IMR-90 (cell line): Measurements from ENCODE around the gene ACSL4. TPM values are rescaled to one million over a fixed set of nuclear protein-coding genes. Genes with fewer than 3 reads are reported as not detected.

Source experiments
- ATAC-seq: fragments of 200-7000 bp; cut with Tn5 transposase; 2 replicates; pipeline ENCODE4 v1.9.1; 2020; ENCODE audit warnings: low read depth, mild to moderate bottlenecking, moderate library complexity
- BruUV-seq: library from RNA; stranded (reverse); fragments of 400-500 nt; replicated peaks from 2 replicates; lab custom pipeline; 2021; lab: Mats Ljungman, UMichigan
- CTCF ChIA-PET: fragments of 300-600 bp; formaldehyde crosslinking; extraction: SDS; loops from one replicate; lab custom pipeline; 2021; ENCODE audit warnings: antibody characterized with exemption; lab: Yijun Ruan, JAX
- POLR2A ChIA-PET: fragments of 300-600 bp; sonication (Branson Sonifier 250); formaldehyde crosslinking; loops from one replicate; lab custom pipeline; 2022; ENCODE audit warnings: antibody characterized with exemption; ENCODE audit not compliant: unreplicated experiment; lab: Charles Lee
- DNase-seq: peaks from one replicate; pipeline ENCODE4 v3.0.0; 2013
- H2AFZ ChIP-seq: replicated peaks from 2 replicates; pipeline ENCODE3; 2013; ENCODE audit warnings: low read length, mild to moderate bottlenecking; ENCODE audit not compliant: poor library complexity
- H2AK5ac ChIP-seq: 2 replicates; pipeline ENCODE4 v1.6.1; 2013; ENCODE audit warnings: low read depth, low read length, inconsistent platforms
- H2AK9ac ChIP-seq: replicated peaks from 2 replicates; pipeline ENCODE3; 2013; ENCODE audit warnings: mild to moderate bottlenecking, low read depth, low read length, moderate library complexity; ENCODE audit not compliant: poor library complexity
- H2BK120ac ChIP-seq: 2 replicates; pipeline ENCODE4 v1.6.1; 2013; ENCODE audit warnings: low read depth, low read length, inconsistent platforms
- H2BK15ac ChIP-seq: 3 replicates; pipeline ENCODE4 v1.6.1; 2013; ENCODE audit warnings: low read depth, low read length, inconsistent platforms
- H2BK20ac ChIP-seq: 2 replicates; pipeline ENCODE4 v1.6.1; 2013; ENCODE audit warnings: low read depth, mild to moderate bottlenecking, inconsistent platforms, low read length, moderate library complexity
- H2BK5ac ChIP-seq: 2 replicates; pipeline ENCODE4 v1.6.1; 2013; ENCODE audit warnings: mild to moderate bottlenecking, low read depth, low read length, inconsistent platforms; ENCODE audit not compliant: poor library complexity, severe bottlenecking
- H3K14ac ChIP-seq: replicated peaks from 2 replicates; pipeline ENCODE4 v1.6.1; 2013; ENCODE audit warnings: low read depth, low read length, inconsistent platforms
- H3K18ac ChIP-seq: 2 replicates; pipeline ENCODE4 v1.6.1; 2013; ENCODE audit warnings: low read depth, low read length, control low read depth
- H3K23ac ChIP-seq: 2 replicates; pipeline ENCODE4 v1.6.1; 2013; ENCODE audit warnings: low read depth, low read length, inconsistent platforms
- H3K27ac ChIP-seq: 2 replicates; pipeline ENCODE4 v1.5.1; 2013; ENCODE audit warnings: mild to moderate bottlenecking, control low read depth, low read length; ENCODE audit not compliant: insufficient read depth
- H3K27me3 ChIP-seq: 2 replicates; pipeline ENCODE4 v1.6.1; 2013; ENCODE audit warnings: low read length; ENCODE audit not compliant: control insufficient read depth, insufficient read depth
- H3K36me3 ChIP-seq: 2 replicates; pipeline ENCODE4 v1.6.1; 2013; ENCODE audit warnings: low read length, mixed read lengths; ENCODE audit not compliant: control insufficient read depth, insufficient read depth
- H3K4ac ChIP-seq: 2 replicates; pipeline ENCODE4 v1.6.1; 2013; ENCODE audit warnings: low read depth, low read length, inconsistent platforms
- H3K4me1 ChIP-seq: 2 replicates; pipeline ENCODE4 v1.6.1; 2013; ENCODE audit warnings: low read length, mixed read lengths; ENCODE audit not compliant: control insufficient read depth, insufficient read depth
- H3K4me2 ChIP-seq: 2 replicates; pipeline ENCODE4 v1.6.1; 2013; ENCODE audit warnings: low read depth, mild to moderate bottlenecking, control low read depth, low read length, moderate library complexity
- H3K4me3 ChIP-seq: 2 replicates; pipeline ENCODE4 v1.5.1; 2013; ENCODE audit warnings: low read depth, mild to moderate bottlenecking, control low read depth, low read length, moderate library complexity; ENCODE audit not compliant: insufficient read depth
- H3K56ac ChIP-seq: 2 replicates; pipeline ENCODE4 v1.6.1; 2013; ENCODE audit warnings: low read length, inconsistent platforms; ENCODE audit not compliant: insufficient read depth; ENCODE audit errors: extremely low read depth
- H3K79me1 ChIP-seq, 2 experiments: 2 replicates each; pipeline ENCODE4 v1.6.1; 2013; ENCODE audit warnings: low read length in 2 of 2, inconsistent platforms in 1 of 2, low read depth in 1 of 2
- H3K9ac ChIP-seq: 2 replicates; pipeline ENCODE4 v1.6.1; 2013; ENCODE audit warnings: low read depth, low read length, control low read depth
- H3K9me1 ChIP-seq: 2 replicates; pipeline ENCODE4 v1.6.1; 2013; ENCODE audit warnings: low read length, inconsistent platforms; ENCODE audit not compliant: insufficient read depth
- H3K9me3 ChIP-seq: 2 replicates; pipeline ENCODE4 v1.6.1; 2013; ENCODE audit warnings: low read length; ENCODE audit not compliant: control insufficient read depth, insufficient read depth
- H4K20me1 ChIP-seq: 2 replicates; pipeline ENCODE4 v1.6.1; 2013; ENCODE audit warnings: low read length, inconsistent platforms; ENCODE audit not compliant: insufficient read depth
- H4K5ac ChIP-seq: 2 replicates; pipeline ENCODE4 v1.6.1; 2013; ENCODE audit warnings: mild to moderate bottlenecking, low read depth, low read length, control low read depth
- H4K8ac ChIP-seq, 2 experiments: 2 replicates each; pipeline ENCODE4 v1.6.1; 2013; ENCODE audit warnings: low read depth in 2 of 2, low read length in 2 of 2, control low read depth in 1 of 2, inconsistent platforms in 1 of 2
- H4K91ac ChIP-seq: 2 replicates; pipeline ENCODE4 v1.6.1; 2013; ENCODE audit warnings: low read depth, low read length, inconsistent platforms; ENCODE audit not compliant: insufficient read depth
- BHLHE40 ChIP-seq: fragments of 150-350 bp; IDR thresholded peaks from 2 replicates; pipeline ENCODE4 v1.6.1; 2016; ENCODE audit warnings: mild to moderate bottlenecking, low read depth, low read length
- CHD1 ChIP-seq: IDR thresholded peaks from 2 replicates; pipeline ENCODE4 v1.6.1; 2012; ENCODE audit warnings: low read depth, low read length, improper control_type of control experiment
- FOS ChIP-seq: fragments of 150-350 bp; IDR thresholded peaks from 2 replicates; pipeline ENCODE4 v1.6.1; 2016; ENCODE audit warnings: low read depth, low read length
- MAFK ChIP-seq: IDR thresholded peaks from 2 replicates; pipeline ENCODE4 v1.6.1; 2012; ENCODE audit warnings: low read depth, low read length, improper control_type of control experiment
- MXI1 ChIP-seq: IDR thresholded peaks from 2 replicates; pipeline ENCODE4 v1.6.1; 2012; ENCODE audit warnings: low read depth, mild to moderate bottlenecking, low read length, moderate library complexity, borderline replicate concordance
- RAD21 ChIP-seq: IDR thresholded peaks from 2 replicates; pipeline ENCODE4 v1.6.1; 2012; ENCODE audit warnings: low read length, improper control_type of control experiment
- RCOR1 ChIP-seq: IDR thresholded peaks from 2 replicates; pipeline ENCODE4 v1.6.1; 2012; ENCODE audit warnings: mild to moderate bottlenecking, low read length, improper control_type of control experiment; ENCODE audit not compliant: insufficient replicate concordance
- SMC3 ChIP-seq: fragments of 150-350 bp; IDR thresholded peaks from 2 replicates; pipeline ENCODE4 v1.6.1; 2016; ENCODE audit warnings: low read depth, mild to moderate bottlenecking, antibody characterized with exemption, low read length, moderate library complexity
- WGBS, 2 experiments: methylation state at CpG; one replicate each; pipeline versions ENCODE4 v1.1.5 to v1.1.7; 2013; ENCODE audit warnings: missing lambda C conversion rate in 2 of 2; ENCODE audit not compliant: insufficient read length in 1 of 2; ENCODE audit errors: extremely low coverage in 2 of 2; 5-methylcytosine and 5-hydroxymethylcytosine counted together
- dilution Hi-C: fragments of 300-500 bp; cut with HindIII; formaldehyde crosslinking; loops from one replicate; pipeline ENCODE4 v1.14.3; 2018; ENCODE audit warnings: low sequenced_read_pairs; ENCODE audit not compliant: unreplicated experiment
- in situ Hi-C: fragments of 300-500 bp; cut with MboI; formaldehyde crosslinking; loops from 3 replicates; pipeline ENCODE4 v1.14.3; 2019; ENCODE audit warnings: low sequenced_read_pairs, inconsistent platforms, mixed read lengths
- intact Hi-C: fragments of 100-400 bp; cut with micrococcal nuclease; formaldehyde crosslinking; loops from 2 replicates; pipeline ENCODE4 v1.10.0; 2022
- polyA plus RNA-seq, 3 experiments: library from polyadenylated mRNA; depleted of rRNA; stranded (reverse); fragments of >200 nt; gene quantifications; 2 replicates each; pipeline ENCODE4 v1.2.3, GENCODE V29; 2012; ENCODE audit warnings: low replicate concordance in 1 of 3
- total RNA-seq: library from RNA; depleted of rRNA; stranded (reverse); fragments of >200 nt; gene quantifications from 2 replicates; pipeline ENCODE4 v1.2.3, GENCODE V29; 2012
- TF ChIP-seq, protein P1 (sequence below): fragments of 150-350 bp; IDR thresholded peaks from 2 replicates; pipeline ENCODE4 v1.6.1; 2016; ENCODE audit warnings: low read depth, mild to moderate bottlenecking, low read length, moderate library complexity, borderline replicate concordance

ACSL4 gene
- total and polyA plus RNA-seq, 2 of the 4 experiments (the other 2 are of a cell fraction), result 29.6 to 59.7 TPM

DNA sequence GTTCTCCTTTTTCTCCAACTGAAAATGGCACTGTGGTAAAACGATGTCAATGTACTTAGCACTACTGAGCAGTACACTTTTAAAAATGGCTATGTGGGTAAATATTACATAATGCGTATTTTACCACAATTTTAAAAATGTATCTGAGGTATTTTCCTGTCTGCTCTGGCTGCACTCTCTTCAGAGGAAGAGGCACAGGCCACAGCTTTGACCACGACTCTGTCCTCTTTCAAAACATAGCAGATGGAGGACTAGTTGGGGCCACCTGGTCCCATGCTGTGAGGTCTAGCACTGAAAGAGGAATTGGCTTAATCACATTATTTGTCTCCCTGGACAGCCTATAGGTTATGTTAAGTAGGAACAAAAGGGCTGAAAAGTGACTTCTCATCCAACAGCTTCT lies 113.3 kb downstream of the ACSL4 start:
- dilution Hi-C loops (no loop called here), in situ Hi-C loops (loop anchor here (10.0 kb wide), 1 partner anchor 125 kb away; no protein-coding TSS in a partner anchor), intact Hi-C loops (no loop called here)
- TF ChIP-seq RAD21, result no peak
- TF ChIP-seq MXI1, result no peak
- no peak for TF ChIP-seq BHLHE40
- no peak for TF ChIP-seq SMC3
- TF ChIP-seq CHD1, result no peak
- TF ChIP-seq FOS, result no peak
- no peak for TF ChIP-seq MAFK
- TF ChIP-seq, protein P1, sequence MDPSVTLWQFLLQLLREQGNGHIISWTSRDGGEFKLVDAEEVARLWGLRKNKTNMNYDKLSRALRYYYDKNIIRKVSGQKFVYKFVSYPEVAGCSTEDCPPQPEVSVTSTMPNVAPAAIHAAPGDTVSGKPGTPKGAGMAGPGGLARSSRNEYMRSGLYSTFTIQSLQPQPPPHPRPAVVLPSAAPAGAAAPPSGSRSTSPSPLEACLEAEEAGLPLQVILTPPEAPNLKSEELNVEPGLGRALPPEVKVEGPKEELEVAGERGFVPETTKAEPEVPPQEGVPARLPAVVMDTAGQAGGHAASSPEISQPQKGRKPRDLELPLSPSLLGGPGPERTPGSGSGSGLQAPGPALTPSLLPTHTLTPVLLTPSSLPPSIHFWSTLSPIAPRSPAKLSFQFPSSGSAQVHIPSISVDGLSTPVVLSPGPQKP, result no peak
- no peak for TF ChIP-seq RCOR1
- H3K36me3 ChIP-seq, result no peaks in the 10 kb centered on the region
- no peak overlapping the region for H4K8ac ChIP-seq
- H2AFZ ChIP-seq, result no peak overlapping the region
- no peaks in the 10 kb centered on the region for H3K79me1 ChIP-seq
- H3K9me1 ChIP-seq, result no peaks in the 10 kb centered on the region
- H3K9me3 ChIP-seq, result no peaks in the 10 kb centered on the region
- no peak overlapping the region for H2BK15ac ChIP-seq
- no peak overlapping the region for H3K56ac ChIP-seq
- H2BK5ac ChIP-seq, result no peak overlapping the region
- H3K4me1 ChIP-seq, result no peaks in the 10 kb centered on the region
- no peak overlapping the region for H4K91ac ChIP-seq
- H3K4me3 ChIP-seq, result no peak overlapping the region
- H3K4ac ChIP-seq, result no peak overlapping the region
- no peak overlapping the region for H2BK20ac ChIP-seq
- no peak overlapping the region for H3K27ac ChIP-seq
- no peaks in the 10 kb centered on the region for H4K20me1 ChIP-seq
- BruUV-seq, result no TSS peak
- H2BK120ac ChIP-seq, result no peak overlapping the region
- no peak overlapping the region for H3K18ac ChIP-seq
- no peaks in the 10 kb centered on the region; the same call in none of the 2 replicates for H3K27me3 ChIP-seq
- no peak overlapping the region for H2AK9ac ChIP-seq
- no peak overlapping the region for H3K9ac ChIP-seq
- no peak overlapping the region for H3K23ac ChIP-seq
- H3K14ac ChIP-seq, result no peak overlapping the region
- H3K4me2 ChIP-seq, result no peak overlapping the region
- H2AK5ac ChIP-seq, result no peak overlapping the region
- no peak overlapping the region for H4K5ac ChIP-seq
- POLR2A ChIA-PET, result no interaction called here
- CTCF ChIA-PET, result no interaction called here
- no CpG with 5 or more reads among the region's 3 CpGs for WGBS, 2 experiments
- DNase-seq (no peak), ATAC-seq (no peak)
